Measurements from ENCODE around the gene MEF2A.

DNA sequence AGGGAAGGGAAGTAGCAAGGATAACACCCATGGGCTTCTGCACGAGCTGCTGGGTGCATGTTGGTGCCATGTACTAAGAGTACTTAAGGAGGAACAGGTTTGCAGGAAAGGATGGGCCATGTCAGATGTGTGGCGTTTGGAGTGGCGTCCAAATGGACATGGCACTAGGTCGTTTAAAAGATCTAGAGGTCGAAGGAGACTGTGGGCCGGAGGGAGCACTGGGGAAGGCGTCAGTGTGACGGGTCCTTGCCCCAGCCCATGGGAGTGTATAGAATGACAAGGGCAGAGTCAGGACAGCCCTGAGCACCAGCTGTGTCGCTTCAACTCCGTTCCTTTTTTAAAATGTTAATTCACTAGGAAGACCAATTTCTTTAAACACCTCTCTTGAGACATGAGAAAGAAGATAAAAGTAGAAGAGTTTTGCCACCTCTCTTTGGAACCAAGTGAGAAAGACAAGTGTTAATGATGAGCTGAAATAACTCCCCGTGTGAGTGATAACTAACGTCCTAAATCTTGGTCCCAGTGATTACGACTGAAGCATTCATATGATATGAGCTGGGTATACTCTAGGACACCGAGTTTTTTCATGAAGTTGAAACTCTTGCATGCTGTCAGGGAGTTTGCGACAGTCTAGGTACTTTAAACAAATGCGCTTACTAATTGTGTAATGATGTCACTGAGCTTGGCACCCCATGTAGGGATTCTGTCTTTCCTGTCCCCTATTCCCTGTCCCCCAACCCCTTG is 143.6 kb downstream of the MEF2A start:
- no peak for TF ChIP-seq POLR2H (tag; IDR thresholded peaks at IDR 0.05; ENCODE audit: low read depth)
- no peak for TF ChIP-seq ZBTB1 (CRISPR knock-in tag; IDR thresholded peaks at IDR 0.05; ENCODE audit: borderline replicate concordance, low read depth)
- TF ChIP-seq ZNF282 (CRISPR knock-in tag; IDR thresholded peaks at IDR 0.05) = no peak
- TF ChIP-seq RBBP5 (IDR thresholded peaks at IDR 0.05; ENCODE audit: borderline replicate concordance, insufficient read depth, low read length, poor library complexity, severe bottlenecking) = no peak
- TF ChIP-seq, protein P1, sequence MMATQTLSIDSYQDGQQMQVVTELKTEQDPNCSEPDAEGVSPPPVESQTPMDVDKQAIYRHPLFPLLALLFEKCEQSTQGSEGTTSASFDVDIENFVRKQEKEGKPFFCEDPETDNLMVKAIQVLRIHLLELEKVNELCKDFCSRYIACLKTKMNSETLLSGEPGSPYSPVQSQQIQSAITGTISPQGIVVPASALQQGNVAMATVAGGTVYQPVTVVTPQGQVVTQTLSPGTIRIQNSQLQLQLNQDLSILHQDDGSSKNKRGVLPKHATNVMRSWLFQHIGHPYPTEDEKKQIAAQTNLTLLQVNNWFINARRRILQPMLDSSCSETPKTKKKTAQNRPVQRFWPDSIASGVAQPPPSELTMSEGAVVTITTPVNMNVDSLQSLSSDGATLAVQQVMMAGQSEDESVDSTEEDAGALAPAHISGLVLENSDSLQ (IDR thresholded peaks at IDR 0.05) = no peak
- TF ChIP-seq POLR2G (IDR thresholded peaks at IDR 0.05; ENCODE audit: low read depth, low read length) = no peak
- TF ChIP-seq, protein P2, sequence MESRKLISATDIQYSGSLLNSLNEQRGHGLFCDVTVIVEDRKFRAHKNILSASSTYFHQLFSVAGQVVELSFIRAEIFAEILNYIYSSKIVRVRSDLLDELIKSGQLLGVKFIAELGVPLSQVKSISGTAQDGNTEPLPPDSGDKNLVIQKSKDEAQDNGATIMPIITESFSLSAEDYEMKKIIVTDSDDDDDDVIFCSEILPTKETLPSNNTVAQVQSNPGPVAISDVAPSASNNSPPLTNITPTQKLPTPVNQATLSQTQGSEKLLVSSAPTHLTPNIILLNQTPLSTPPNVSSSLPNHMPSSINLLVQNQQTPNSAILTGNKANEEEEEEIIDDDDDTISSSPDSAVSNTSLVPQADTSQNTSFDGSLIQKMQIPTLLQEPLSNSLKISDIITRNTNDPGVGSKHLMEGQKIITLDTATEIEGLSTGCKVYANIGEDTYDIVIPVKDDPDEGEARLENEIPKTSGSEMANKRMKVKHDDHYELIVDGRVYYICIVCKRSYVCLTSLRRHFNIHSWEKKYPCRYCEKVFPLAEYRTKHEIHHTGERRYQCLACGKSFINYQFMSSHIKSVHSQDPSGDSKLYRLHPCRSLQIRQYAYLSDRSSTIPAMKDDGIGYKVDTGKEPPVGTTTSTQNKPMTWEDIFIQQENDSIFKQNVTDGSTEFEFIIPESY (CRISPR knock-in tag; IDR thresholded peaks at IDR 0.05) = no peak
- no peak for TF ChIP-seq EZH2 (IDR thresholded peaks at IDR 0.05; ENCODE audit: borderline replicate concordance, low read depth, low read length)
- TF ChIP-seq ZNF41 (CRISPR knock-in tag; conservative IDR thresholded peaks at IDR 0.05) = no peak
- TF ChIP-seq, protein P3, sequence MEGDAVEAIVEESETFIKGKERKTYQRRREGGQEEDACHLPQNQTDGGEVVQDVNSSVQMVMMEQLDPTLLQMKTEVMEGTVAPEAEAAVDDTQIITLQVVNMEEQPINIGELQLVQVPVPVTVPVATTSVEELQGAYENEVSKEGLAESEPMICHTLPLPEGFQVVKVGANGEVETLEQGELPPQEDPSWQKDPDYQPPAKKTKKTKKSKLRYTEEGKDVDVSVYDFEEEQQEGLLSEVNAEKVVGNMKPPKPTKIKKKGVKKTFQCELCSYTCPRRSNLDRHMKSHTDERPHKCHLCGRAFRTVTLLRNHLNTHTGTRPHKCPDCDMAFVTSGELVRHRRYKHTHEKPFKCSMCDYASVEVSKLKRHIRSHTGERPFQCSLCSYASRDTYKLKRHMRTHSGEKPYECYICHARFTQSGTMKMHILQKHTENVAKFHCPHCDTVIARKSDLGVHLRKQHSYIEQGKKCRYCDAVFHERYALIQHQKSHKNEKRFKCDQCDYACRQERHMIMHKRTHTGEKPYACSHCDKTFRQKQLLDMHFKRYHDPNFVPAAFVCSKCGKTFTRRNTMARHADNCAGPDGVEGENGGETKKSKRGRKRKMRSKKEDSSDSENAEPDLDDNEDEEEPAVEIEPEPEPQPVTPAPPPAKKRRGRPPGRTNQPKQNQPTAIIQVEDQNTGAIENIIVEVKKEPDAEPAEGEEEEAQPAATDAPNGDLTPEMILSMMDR (IDR thresholded peaks at IDR 0.05 in 2 of 3, conservative IDR thresholded peaks at IDR 0.05 in 1 of 3; ENCODE audit: insufficient read depth in 2 of 3, low read depth in 1 of 3, low read length in 3 of 3) = no peak
- no peak for TF ChIP-seq MIER1 (IDR thresholded peaks at IDR 0.05; ENCODE audit: low read depth)

Data from K562 (cell line).